Measurements from ENCODE around the gene ZNF74. TPM values are rescaled to one million over a fixed set of nuclear protein-coding genes. Genes with fewer than 3 reads are reported as not detected.

Gene ZNF74
- polyA plus RNA-seq, 1 experiment: 6.9 TPM

GRCh38 chr22:20418211-20418788 is 24.3 kb downstream of the ZNF74 start:
- Histone ChIP-seq H3K27me3 (ENCODE audit: control insufficient read depth, insufficient read depth, low read length) (0 out of 2 replicates have a peak, but pooled peaks cover 2% of the 10 kb centered on the region), H3K4me3 (ENCODE audit: low read depth, low read length) (peak overlapping the region; percentile 43), H3K36me3 (ENCODE audit: control insufficient read depth, insufficient read depth, low read length) (0 out of 2 replicates have a peak, but pooled peaks cover 1% of the 10 kb centered on the region)
- ChIA-PET CTCF (interaction anchor here (0.6 to 5.3 kb wide), 24 partner anchors 9 to 182 kb away, joined by 3 to 88 read pairs (median 4); partner anchors contain the start of gene MED15), POLR2A (interaction anchor here (0.6 to 0.7 kb wide), 2 partner anchors 36 to 532 kb away, joined by 4 to 10 read pairs; no protein-coding TSS in a partner anchor)
- TF ChIP-seq CTCF (IDR thresholded peaks at IDR 0.05; ENCODE audit: insufficient read depth, low read depth, low read length): peak; percentile 87
- DNase-seq (ENCODE audit: low read depth): no peak

GRCh38 chr22:20419664-20419951 is 25.7 kb downstream of the ZNF74 start:
- TF ChIP-seq CTCF (IDR thresholded peaks at IDR 0.05; ENCODE audit: insufficient read depth, low read depth, low read length): no peak
- H3K4me3 ChIP-seq (ENCODE audit: low read depth, low read length): no peak overlapping the region
- H3K27me3 ChIP-seq (ENCODE audit: control insufficient read depth, insufficient read depth, low read length): no peaks in the 10 kb centered on the region
- CTCF ChIA-PET: interaction anchor here (1.0 to 5.3 kb wide), 8 partner anchors 12 to 95 kb away, joined by 3 to 88 read pairs (median 7); no protein-coding TSS in a partner anchor
- DNase-seq (ENCODE audit: low read depth): no peak
- POLR2A ChIA-PET: no interaction called here
- H3K36me3 ChIP-seq (ENCODE audit: control insufficient read depth, insufficient read depth, low read length): peaks cover 2% of the 10 kb centered on the region; the same call in 1 of the 2 replicates

DNA sequence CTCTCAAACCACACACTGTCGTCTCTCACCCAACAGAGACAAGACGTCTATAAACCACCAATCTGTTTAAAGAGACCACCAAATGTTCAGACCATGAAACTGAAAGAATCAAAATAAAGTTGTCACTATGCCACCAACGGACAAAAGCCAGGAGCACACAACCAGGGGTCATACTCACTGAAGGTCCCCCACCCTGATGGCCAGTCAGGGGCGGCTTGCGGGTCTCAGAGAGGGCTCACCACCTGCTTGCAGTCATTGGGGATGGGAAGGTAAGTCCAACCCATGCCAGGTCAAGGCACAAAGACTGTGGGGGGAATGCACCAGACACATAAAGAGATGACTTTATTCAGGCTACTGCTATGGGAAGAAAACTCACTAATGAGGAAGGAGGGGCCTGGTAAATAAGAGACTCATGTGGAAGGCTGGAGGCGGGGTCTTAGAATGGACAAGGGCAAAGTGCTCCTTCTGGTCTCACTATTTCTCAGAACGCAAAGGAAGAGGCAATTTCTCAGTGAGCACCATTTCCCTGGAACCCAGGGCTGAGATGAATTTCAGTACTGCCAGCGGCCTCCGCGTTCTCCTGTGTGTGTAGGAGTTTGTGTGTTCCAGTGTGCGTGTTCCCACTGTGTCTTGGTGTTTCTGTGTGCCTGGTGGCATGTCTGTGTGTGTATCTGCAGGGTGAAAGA is 26.3 kb downstream of the ZNF74 start:
- Histone ChIP-seq H3K36me3 (ENCODE audit: control insufficient read depth, insufficient read depth, low read length) (peaks cover 5% of the 10 kb centered on the region), H3K4me3 (ENCODE audit: low read depth, low read length) (no peak overlapping the region), H3K27me3 (ENCODE audit: control insufficient read depth, insufficient read depth, low read length) (no peaks in the 10 kb centered on the region)
- CTCF ChIA-PET: interaction anchor here (1.0 to 5.3 kb wide), 3 partner anchors 13 to 36 kb away, joined by 3 to 88 read pairs (median 17); no protein-coding TSS in a partner anchor
- DNase-seq (ENCODE audit: low read depth): no peak
- POLR2A ChIA-PET: no interaction called here
- TF ChIP-seq CTCF (IDR thresholded peaks at IDR 0.05; ENCODE audit: insufficient read depth, low read depth, low read length): no peak

- peaks cover 6% of the 10 kb centered on the region for H3K36me3 ChIP-seq (ENCODE audit: control insufficient read depth, insufficient read depth, low read length)
- no peaks in the 10 kb centered on the region for H3K27me3 ChIP-seq (ENCODE audit: control insufficient read depth, insufficient read depth, low read length)
- TF ChIP-seq CTCF (IDR thresholded peaks at IDR 0.05; ENCODE audit: insufficient read depth, low read depth, low read length): no peak
- CTCF ChIA-PET: interaction anchor here (0.8 to 1.7 kb wide), 3 partner anchors 9 to 143 kb away, joined by 3 to 5 read pairs (median 4); no protein-coding TSS in a partner anchor
- POLR2A ChIA-PET: interaction anchor here (0.6 kb wide), 1 partner anchor 488 kb away, joined by 8 read pairs; no protein-coding TSS in a partner anchor
- DNase-seq (ENCODE audit: low read depth): no peak
- H3K4me3 ChIP-seq (ENCODE audit: low read depth, low read length): no peak overlapping the region
Observed at GRCh38 chr22:20421507-20421874, 27.5 kb downstream of the ZNF74 start.

GRCh38 chr22:20422271-20423007 is 28.5 kb downstream of the ZNF74 start:
- Histone ChIP-seq H3K27me3 (ENCODE audit: control insufficient read depth, insufficient read depth, low read length) (no peaks in the 10 kb centered on the region), H3K36me3 (ENCODE audit: control insufficient read depth, insufficient read depth, low read length) (peaks cover 12% of the 10 kb centered on the region), H3K4me3 (ENCODE audit: low read depth, low read length) (no peak overlapping the region)
- POLR2A ChIA-PET: no interaction called here
- TF ChIP-seq CTCF (IDR thresholded peaks at IDR 0.05; ENCODE audit: insufficient read depth, low read depth, low read length): no peak
- peak; percentile 84 for DNase-seq (ENCODE audit: low read depth)
- CTCF ChIA-PET: interaction anchor here (1.3 to 1.9 kb wide), 5 partner anchors 12 to 142 kb away, joined by 3 to 9 read pairs (median 5); no protein-coding TSS in a partner anchor
